Upper lobe of left lung (tissue), 4 donors: ENCODE results near the gene NDUFA13.

Experiments used
- POLR2A ChIP-seq, 4 donors: fragments of 450-650 bp; IDR thresholded peaks; one replicate each; pipeline ENCODE4 v1.5.1; 2016 to 2017; ENCODE audit warnings: antibody characterized with exemption in 4 of 4, mild to moderate bottlenecking in 2 of 4
- POLR2AphosphoS5 ChIP-seq, 2 donors: sonication (generic); formaldehyde crosslinking; IDR thresholded peaks; one replicate each; pipeline ENCODE4 v1.5.1; 2017; ENCODE audit warnings: antibody characterized with exemption in 2 of 2
- TF ChIP-seq, protein P1 (sequence below), 6 experiments: fragments of 450-650 bp in 4 of 6; fragments of 200-600 bp in 2 of 6; sonication (generic) in 2 of 6; IDR thresholded peaks; one replicate each; pipeline ENCODE4 v1.5.1; 2016 to 2019; ENCODE audit warnings: antibody characterized with exemption in 6 of 6

GRCh38 chr19:19551853-19552192, 35.8 kb downstream of the NDUFA13 start:
- TF ChIP-seq POLR2A (IDR thresholded peaks at IDR 0.05) = no peak
- TF ChIP-seq, protein P1, sequence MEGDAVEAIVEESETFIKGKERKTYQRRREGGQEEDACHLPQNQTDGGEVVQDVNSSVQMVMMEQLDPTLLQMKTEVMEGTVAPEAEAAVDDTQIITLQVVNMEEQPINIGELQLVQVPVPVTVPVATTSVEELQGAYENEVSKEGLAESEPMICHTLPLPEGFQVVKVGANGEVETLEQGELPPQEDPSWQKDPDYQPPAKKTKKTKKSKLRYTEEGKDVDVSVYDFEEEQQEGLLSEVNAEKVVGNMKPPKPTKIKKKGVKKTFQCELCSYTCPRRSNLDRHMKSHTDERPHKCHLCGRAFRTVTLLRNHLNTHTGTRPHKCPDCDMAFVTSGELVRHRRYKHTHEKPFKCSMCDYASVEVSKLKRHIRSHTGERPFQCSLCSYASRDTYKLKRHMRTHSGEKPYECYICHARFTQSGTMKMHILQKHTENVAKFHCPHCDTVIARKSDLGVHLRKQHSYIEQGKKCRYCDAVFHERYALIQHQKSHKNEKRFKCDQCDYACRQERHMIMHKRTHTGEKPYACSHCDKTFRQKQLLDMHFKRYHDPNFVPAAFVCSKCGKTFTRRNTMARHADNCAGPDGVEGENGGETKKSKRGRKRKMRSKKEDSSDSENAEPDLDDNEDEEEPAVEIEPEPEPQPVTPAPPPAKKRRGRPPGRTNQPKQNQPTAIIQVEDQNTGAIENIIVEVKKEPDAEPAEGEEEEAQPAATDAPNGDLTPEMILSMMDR (IDR thresholded peaks at IDR 0.05) = no peak
- no peak for TF ChIP-seq POLR2AphosphoS5 (IDR thresholded peaks at IDR 0.05)
